Erythroblast (primary cell): Measurements from ENCODE around the gene HMGXB4.

ENCODE experiments used
- GATA1 ChIP-seq: IDR thresholded peaks from 2 replicates; pipeline ENCODE4 v1.6.1; 2011; ENCODE audit warnings: low read depth, mild to moderate bottlenecking, control low read depth, low read length, moderate library complexity
- POLR2A ChIP-seq: IDR thresholded peaks from 2 replicates; pipeline ENCODE4 v1.6.1; 2011; ENCODE audit warnings: mild to moderate bottlenecking, low read length

DNA sequence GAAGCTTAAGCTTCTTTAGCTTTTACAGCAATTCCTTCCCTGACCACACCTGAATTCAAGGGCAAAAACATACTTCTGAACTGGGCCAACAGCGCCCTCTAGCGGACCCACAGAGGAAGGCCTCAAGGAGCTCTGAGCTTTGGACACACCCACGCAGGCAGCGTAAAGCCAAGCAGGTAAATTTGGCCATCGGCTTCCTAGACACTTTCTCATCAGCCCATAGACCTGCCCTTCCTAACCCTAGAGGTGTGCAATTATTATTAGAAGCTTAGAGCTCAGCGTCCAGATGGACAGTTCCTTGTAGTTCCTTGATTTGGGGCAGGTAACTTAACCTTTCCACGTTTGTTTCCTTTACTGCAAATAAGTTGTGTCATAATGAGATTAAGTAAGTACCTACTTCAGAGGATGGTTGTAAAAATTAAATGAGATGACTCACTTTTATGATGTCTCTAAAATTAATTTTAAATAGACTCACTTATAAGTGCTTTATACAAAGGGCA, 25.7 kb upstream of the HMGXB4 start:
- TF ChIP-seq POLR2A (no peak), GATA1 (no peak)
